Activated naive CD8-positive, alpha-beta T cell (primary cell): ENCODE data around the gene COX20.
"Not testable (repeated sequence)": the region's sequence is repeated elsewhere in the genome, so short reads cannot be mapped to it uniquely, and the experiment has no call there.

Experiments used
- H3K27ac Mint-ChIP-seq: one replicate; pipeline ENCODE4 v1.8.0; 2021; ENCODE audit warnings: mixed read lengths
- H3K27me3 Mint-ChIP-seq: one replicate; pipeline ENCODE4 v1.8.0; 2021; ENCODE audit warnings: mixed read lengths
- H3K36me3 Mint-ChIP-seq: one replicate; pipeline ENCODE4 v1.8.0; 2021; ENCODE audit warnings: mixed read lengths
- H3K4me1 Mint-ChIP-seq: one replicate; pipeline ENCODE4 v1.8.0; 2021; ENCODE audit warnings: low read depth, mixed read lengths
- H3K4me3 Mint-ChIP-seq: one replicate; pipeline ENCODE4 v1.8.0; 2021; ENCODE audit warnings: mild to moderate bottlenecking, mixed read lengths
- H3K9me3 Mint-ChIP-seq: one replicate; pipeline ENCODE4 v1.8.0; 2021; ENCODE audit warnings: low read depth, mixed read lengths

COX20 gene

GRCh38 chr1:244835276-244836134 is at the start of gene COX20:
TSS of gene COX20 (plus strand) at chr1:244835658. CDS start at chr1:244835715, 57 bp downstream.
- peak within 1 kb of the TSS; percentile 96 for H3K4me3 Mint-ChIP-seq
- peak within 1 kb of the TSS; percentile 99 for H3K27ac Mint-ChIP-seq
- H3K4me1 Mint-ChIP-seq: peaks cover 49% of the 10 kb centered on the region
- no peaks in the 10 kb centered on the region for H3K27me3 Mint-ChIP-seq
- H3K36me3 Mint-ChIP-seq: peaks cover 21% of the 10 kb centered on the region
- H3K9me3 Mint-ChIP-seq: peaks cover 7% of the 10 kb centered on the region

- H3K4me3 Mint-ChIP-seq: no peak overlapping the region
- H3K27ac Mint-ChIP-seq: no peak overlapping the region
- no peaks in the 10 kb centered on the region for H3K27me3 Mint-ChIP-seq
- no peaks in the 10 kb centered on the region for H3K4me1 Mint-ChIP-seq
- H3K36me3 Mint-ChIP-seq: no peaks in the 10 kb centered on the region
- no peaks in the 10 kb centered on the region for H3K9me3 Mint-ChIP-seq
Observed at GRCh38 chr1:244788493-244789275, 46.8 kb upstream of the COX20 start.

GRCh38 chr1:244789276-244789580 is 46.2 kb upstream of the COX20 start:
- Mint-ChIP-seq H3K4me3 (no peak overlapping the region), H3K36me3 (no peaks in the 10 kb centered on the region), H3K9me3 (no peaks in the 10 kb centered on the region), H3K27ac (no peak overlapping the region), H3K4me1 (no peaks in the 10 kb centered on the region), H3K27me3 (no peaks in the 10 kb centered on the region)

- H3K36me3 Mint-ChIP-seq: no peaks in the 10 kb centered on the region
- no peaks in the 10 kb centered on the region for H3K9me3 Mint-ChIP-seq
- H3K27ac Mint-ChIP-seq: no peak overlapping the region
- no peaks in the 10 kb centered on the region for H3K4me1 Mint-ChIP-seq
- no peaks in the 10 kb centered on the region for H3K27me3 Mint-ChIP-seq
- H3K4me3 Mint-ChIP-seq: no peak overlapping the region
Observed at GRCh38 chr1:244789731-244790130, 45.7 kb upstream of the COX20 start.

- Mint-ChIP-seq H3K4me3 (no peak overlapping the region), H3K9me3 (no peaks in the 10 kb centered on the region), H3K27ac (no peak overlapping the region), H3K36me3 (no peaks in the 10 kb centered on the region), H3K27me3 (no peaks in the 10 kb centered on the region), H3K4me1 (no peaks in the 10 kb centered on the region)
Observed at GRCh38 chr1:244791061-244791460, 44.4 kb upstream of the COX20 start.

GRCh38 chr1:244792188-244792850 is 43.1 kb upstream of the COX20 start:
- no peaks in the 10 kb centered on the region for H3K9me3 Mint-ChIP-seq
- H3K36me3 Mint-ChIP-seq: no peaks in the 10 kb centered on the region
- H3K4me3 Mint-ChIP-seq: no peak overlapping the region
- H3K27ac Mint-ChIP-seq: no peak overlapping the region
- H3K27me3 Mint-ChIP-seq: peaks cover 3% of the 10 kb centered on the region
- no peaks in the 10 kb centered on the region for H3K4me1 Mint-ChIP-seq

- no peaks in the 10 kb centered on the region for H3K9me3 Mint-ChIP-seq
- H3K27me3 Mint-ChIP-seq: peaks cover 3% of the 10 kb centered on the region
- H3K4me3 Mint-ChIP-seq: no peak overlapping the region
Observed at GRCh38 chr1:244794071-244794470, 41.4 kb upstream of the COX20 start.

GRCh38 chr1:244794516-244794915 is 40.9 kb upstream of the COX20 start:
- H3K9me3 Mint-ChIP-seq, H3K27me3 Mint-ChIP-seq, H3K4me3 Mint-ChIP-seq, H3K36me3 Mint-ChIP-seq, H3K4me1 Mint-ChIP-seq, H3K27ac Mint-ChIP-seq: not testable (repeated sequence)

More at GRCh38 chr1:244794071-244794470, 41.4 kb upstream of the COX20 start:
- H3K36me3 Mint-ChIP-seq: no peaks in the 10 kb centered on the region
- H3K4me1 Mint-ChIP-seq: no peaks in the 10 kb centered on the region
- no peak overlapping the region for H3K27ac Mint-ChIP-seq

- Mint-ChIP-seq H3K4me3 (no peak overlapping the region), H3K9me3 (no peaks in the 10 kb centered on the region), H3K27me3 (peaks cover 3% of the 10 kb centered on the region), H3K36me3 (no peaks in the 10 kb centered on the region), H3K27ac (no peak overlapping the region), H3K4me1 (peaks cover 3% of the 10 kb centered on the region)
Observed at GRCh38 chr1:244796719-244797406, 38.6 kb upstream of the COX20 start.

- no peak overlapping the region for H3K4me3 Mint-ChIP-seq
- H3K27me3 Mint-ChIP-seq: peaks cover 3% of the 10 kb centered on the region
- H3K36me3 Mint-ChIP-seq: no peaks in the 10 kb centered on the region
- H3K4me1 Mint-ChIP-seq: peaks cover 3% of the 10 kb centered on the region
- no peaks in the 10 kb centered on the region for H3K9me3 Mint-ChIP-seq
- no peak overlapping the region for H3K27ac Mint-ChIP-seq
Observed at GRCh38 chr1:244800821-244801220, 34.6 kb upstream of the COX20 start.

GRCh38 chr1:244801246-244801645 is 34.2 kb upstream of the COX20 start:
- no peaks in the 10 kb centered on the region for H3K9me3 Mint-ChIP-seq
- H3K4me3 Mint-ChIP-seq: no peak overlapping the region
- peaks cover 3% of the 10 kb centered on the region for H3K27me3 Mint-ChIP-seq
- no peak overlapping the region for H3K27ac Mint-ChIP-seq
- peaks cover 3% of the 10 kb centered on the region for H3K4me1 Mint-ChIP-seq
- no peaks in the 10 kb centered on the region for H3K36me3 Mint-ChIP-seq

GRCh38 chr1:244802041-244802440 is 33.4 kb upstream of the COX20 start:
- H3K27ac Mint-ChIP-seq: no peak overlapping the region

GRCh38 chr1:244802556-244803239 is 32.8 kb upstream of the COX20 start:
- Mint-ChIP-seq H3K4me1 (peaks cover 3% of the 10 kb centered on the region), H3K9me3 (no peaks in the 10 kb centered on the region), H3K4me3 (no peak overlapping the region), H3K27me3 (no peaks in the 10 kb centered on the region), H3K36me3 (no peaks in the 10 kb centered on the region), H3K27ac (no peak overlapping the region)

More at GRCh38 chr1:244802041-244802440, 33.4 kb upstream of the COX20 start:
- peaks cover under 1% of the 10 kb centered on the region for H3K27me3 Mint-ChIP-seq
- H3K4me3 Mint-ChIP-seq: no peak overlapping the region
- no peaks in the 10 kb centered on the region for H3K36me3 Mint-ChIP-seq
- no peaks in the 10 kb centered on the region for H3K9me3 Mint-ChIP-seq
- H3K4me1 Mint-ChIP-seq: peaks cover 3% of the 10 kb centered on the region

GRCh38 chr1:244804841-244805240 is 30.6 kb upstream of the COX20 start:
- Mint-ChIP-seq H3K4me3 (no peak overlapping the region), H3K9me3 (no peaks in the 10 kb centered on the region), H3K27me3 (no peaks in the 10 kb centered on the region), H3K36me3 (no peaks in the 10 kb centered on the region), H3K27ac (no peak overlapping the region), H3K4me1 (peaks cover 3% of the 10 kb centered on the region)
